ENCODE data around the gene S100A13.
"Not testable (repeated sequence)": the region's sequence is repeated elsewhere in the genome, so short reads cannot be mapped to it uniquely, and the experiment has no call there.

The S100A13 gene

GRCh38 chr1:153626904-153627714 lies at the start of gene S100A13:
TSS of gene S100A13 (minus strand) at chr1:153627505. CDS start at chr1:153626472, 1,033 bp downstream.
- in situ Hi-C loops (cut with MboI; ENCODE audit: low pct_unique_long_range_greater_than_20kb, low sequenced_read_pairs, unreplicated experiment): no loop called here
- no peak for DNase-seq (ENCODE audit: low spot score)
- TF ChIP-seq, protein P1, sequence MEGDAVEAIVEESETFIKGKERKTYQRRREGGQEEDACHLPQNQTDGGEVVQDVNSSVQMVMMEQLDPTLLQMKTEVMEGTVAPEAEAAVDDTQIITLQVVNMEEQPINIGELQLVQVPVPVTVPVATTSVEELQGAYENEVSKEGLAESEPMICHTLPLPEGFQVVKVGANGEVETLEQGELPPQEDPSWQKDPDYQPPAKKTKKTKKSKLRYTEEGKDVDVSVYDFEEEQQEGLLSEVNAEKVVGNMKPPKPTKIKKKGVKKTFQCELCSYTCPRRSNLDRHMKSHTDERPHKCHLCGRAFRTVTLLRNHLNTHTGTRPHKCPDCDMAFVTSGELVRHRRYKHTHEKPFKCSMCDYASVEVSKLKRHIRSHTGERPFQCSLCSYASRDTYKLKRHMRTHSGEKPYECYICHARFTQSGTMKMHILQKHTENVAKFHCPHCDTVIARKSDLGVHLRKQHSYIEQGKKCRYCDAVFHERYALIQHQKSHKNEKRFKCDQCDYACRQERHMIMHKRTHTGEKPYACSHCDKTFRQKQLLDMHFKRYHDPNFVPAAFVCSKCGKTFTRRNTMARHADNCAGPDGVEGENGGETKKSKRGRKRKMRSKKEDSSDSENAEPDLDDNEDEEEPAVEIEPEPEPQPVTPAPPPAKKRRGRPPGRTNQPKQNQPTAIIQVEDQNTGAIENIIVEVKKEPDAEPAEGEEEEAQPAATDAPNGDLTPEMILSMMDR (IDR thresholded peaks at IDR 0.05; ENCODE audit: extremely low read depth, insufficient read depth, missing control alignments): peak; percentile 54

DNA sequence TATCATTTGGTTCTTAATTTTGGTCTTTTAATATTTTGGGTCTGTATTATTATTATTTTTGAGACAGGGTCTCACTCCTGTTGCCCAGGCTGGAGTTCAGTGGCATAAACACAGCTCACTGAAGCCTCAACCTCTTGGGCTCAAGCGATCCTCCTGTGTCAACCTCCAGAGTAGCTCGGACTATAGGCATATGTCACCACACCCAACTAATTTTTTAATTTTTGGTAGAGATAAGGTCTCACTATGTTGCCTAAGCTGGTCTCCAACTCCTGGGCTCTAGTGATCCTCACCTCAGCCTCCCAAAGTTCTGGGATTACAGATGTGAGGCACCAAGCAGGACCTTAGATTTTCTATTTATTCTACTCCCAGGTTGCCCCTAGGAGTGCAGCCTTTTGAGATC lies 46.2 kb upstream of the S100A13 start:
- in situ Hi-C loops (cut with MboI; ENCODE audit: low pct_unique_long_range_greater_than_20kb, low sequenced_read_pairs, unreplicated experiment): loop anchor here (10.0 kb wide), 2 partner anchors 71 to 311 kb away; partner anchors contain the start of gene RAB13
- no peak for DNase-seq (ENCODE audit: low spot score)
- TF ChIP-seq, protein P1 (IDR thresholded peaks at IDR 0.05; ENCODE audit: extremely low read depth, insufficient read depth, missing control alignments): no peak

DNA sequence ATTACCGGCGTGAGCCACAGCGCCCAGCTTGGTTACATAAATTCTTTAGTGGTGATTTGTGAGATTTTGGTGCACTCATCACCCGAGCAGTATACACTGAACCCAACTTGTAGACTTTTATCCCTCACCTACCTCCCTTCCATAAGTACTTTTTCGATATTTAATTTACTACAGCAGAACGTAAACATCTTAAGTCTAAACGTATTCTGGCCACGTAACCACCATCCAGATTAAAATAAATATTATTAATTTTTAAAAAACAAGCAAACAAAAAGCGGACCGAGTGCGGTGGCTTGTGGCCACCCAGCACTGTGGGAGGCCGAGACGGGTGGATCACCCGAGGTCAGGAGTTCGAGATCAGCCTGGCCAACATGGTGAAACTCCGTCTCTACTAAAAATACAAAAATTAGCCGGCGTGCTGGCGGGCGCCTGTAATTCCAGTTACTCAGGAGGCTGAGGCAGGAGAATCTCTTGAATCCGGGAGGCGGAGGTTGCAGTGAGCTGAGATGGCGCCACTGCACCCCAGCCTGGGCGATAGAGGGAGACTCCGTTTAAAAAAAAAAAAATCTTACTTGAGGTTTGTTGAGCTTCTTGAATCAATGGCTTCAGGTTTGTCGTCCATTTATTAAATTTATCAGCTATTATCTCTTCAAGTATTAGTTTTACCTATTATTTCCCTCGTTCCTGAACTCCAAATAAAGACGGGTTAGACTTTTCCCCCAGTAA lies 44.5 kb upstream of the S100A13 start:
- in situ Hi-C loops (cut with MboI; ENCODE audit: low pct_unique_long_range_greater_than_20kb, low sequenced_read_pairs, unreplicated experiment): loop anchor here (10.0 kb wide), 2 partner anchors 73 to 313 kb away; partner anchors contain the start of gene RAB13
- not testable (repeated sequence) for DNase-seq (ENCODE audit: low spot score)

DNA sequence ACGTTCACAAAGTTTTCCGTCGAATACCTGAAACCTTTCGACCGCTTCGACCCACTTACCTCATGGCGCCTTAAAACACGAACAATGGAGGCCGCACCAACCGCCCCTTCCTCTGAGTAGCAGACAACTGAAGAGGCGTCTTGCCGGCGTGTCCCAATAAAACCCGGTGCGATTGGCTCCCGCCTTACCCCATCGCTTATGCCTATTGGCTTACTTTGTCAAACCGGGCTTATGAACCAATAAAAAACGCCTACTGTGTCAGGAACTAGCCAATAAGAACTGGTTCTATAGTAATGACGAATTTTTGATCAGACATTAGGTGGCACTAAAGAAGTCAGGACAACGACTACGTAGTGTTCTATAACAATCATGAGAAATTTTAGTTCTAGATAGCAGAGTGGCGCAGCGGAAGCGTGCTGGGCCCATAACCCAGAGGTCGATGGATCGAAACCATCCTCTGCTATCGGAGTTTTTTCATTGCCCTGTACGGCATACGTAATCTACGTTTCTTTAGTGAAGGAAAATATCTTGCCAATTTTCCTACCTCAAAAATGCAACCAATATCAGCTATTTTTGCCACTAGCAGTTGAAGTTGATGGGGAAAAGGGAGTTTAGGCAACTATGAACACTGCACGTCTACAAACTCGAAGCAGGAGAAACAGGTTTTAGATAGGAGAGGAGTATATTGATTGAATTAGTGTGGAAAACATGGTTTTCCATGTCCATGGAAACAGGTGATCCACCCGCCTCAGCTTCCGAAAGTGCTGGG lies 43.7 kb upstream of the S100A13 start, which contains the start of gene ILF2:
Gene ILF2, minus strand, starts transcription at position 135 of the 769 bp plus-strand sequence. Its CDS starts 71 bp downstream, at position 64.
- DNase-seq (ENCODE audit: low spot score): peak; percentile 96
- in situ Hi-C loops (cut with MboI; ENCODE audit: low pct_unique_long_range_greater_than_20kb, low sequenced_read_pairs, unreplicated experiment): loop anchor here (10.0 kb wide), 2 partner anchors 74 to 314 kb away; partner anchors contain the start of gene RAB13
- TF ChIP-seq, protein P1 (IDR thresholded peaks at IDR 0.05; ENCODE audit: extremely low read depth, insufficient read depth, missing control alignments): peak; percentile 33

DNA sequence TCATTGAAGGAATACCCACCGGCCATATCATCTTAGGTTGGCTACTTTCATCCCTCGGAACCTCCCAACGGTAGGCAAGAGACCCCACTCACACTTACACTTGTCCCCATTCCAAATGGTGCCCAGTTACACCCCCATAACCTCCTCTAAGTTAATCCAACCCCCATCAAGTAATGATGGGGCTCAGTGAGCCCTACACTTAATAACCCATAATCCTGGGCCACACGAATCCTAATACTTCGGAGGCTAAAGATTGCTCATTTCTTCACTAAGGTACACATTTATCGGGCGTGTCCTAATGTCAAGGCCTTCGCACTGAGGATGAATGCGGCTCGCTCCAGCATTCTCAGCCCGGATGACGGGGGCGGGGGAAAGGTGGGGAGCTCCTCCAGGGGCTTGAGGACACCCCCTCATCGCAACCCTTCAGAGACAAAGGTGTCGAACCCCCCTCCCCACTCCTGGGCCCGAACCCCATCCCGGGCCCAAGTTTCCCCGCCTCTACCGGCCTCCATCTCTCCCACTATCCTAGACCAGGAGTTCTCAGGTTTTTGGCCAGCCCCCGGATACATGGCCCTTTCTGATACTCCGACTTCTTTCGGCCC lies 43.1 kb upstream of the S100A13 start:
- in situ Hi-C loops (cut with MboI; ENCODE audit: low pct_unique_long_range_greater_than_20kb, low sequenced_read_pairs, unreplicated experiment): loop anchor here (10.0 kb wide), 2 partner anchors 74 to 314 kb away; partner anchors contain the start of gene RAB13
- no peak for DNase-seq (ENCODE audit: low spot score)

GRCh38 chr1:153669606-153670005 lies 42.3 kb upstream of the S100A13 start:
- DNase-seq (ENCODE audit: low spot score): no peak
- TF ChIP-seq, protein P1 (IDR thresholded peaks at IDR 0.05; ENCODE audit: extremely low read depth, insufficient read depth, missing control alignments): no peak
- in situ Hi-C loops (cut with MboI; ENCODE audit: low pct_unique_long_range_greater_than_20kb, low sequenced_read_pairs, unreplicated experiment): loop anchor here (10.0 kb wide), 2 partner anchors 75 to 315 kb away; partner anchors contain the start of gene RAB13

More for the DNA sequence above, 43.1 kb upstream of the S100A13 start:
- TF ChIP-seq, protein P1 (IDR thresholded peaks at IDR 0.05; ENCODE audit: extremely low read depth, insufficient read depth, missing control alignments): no peak

DNA sequence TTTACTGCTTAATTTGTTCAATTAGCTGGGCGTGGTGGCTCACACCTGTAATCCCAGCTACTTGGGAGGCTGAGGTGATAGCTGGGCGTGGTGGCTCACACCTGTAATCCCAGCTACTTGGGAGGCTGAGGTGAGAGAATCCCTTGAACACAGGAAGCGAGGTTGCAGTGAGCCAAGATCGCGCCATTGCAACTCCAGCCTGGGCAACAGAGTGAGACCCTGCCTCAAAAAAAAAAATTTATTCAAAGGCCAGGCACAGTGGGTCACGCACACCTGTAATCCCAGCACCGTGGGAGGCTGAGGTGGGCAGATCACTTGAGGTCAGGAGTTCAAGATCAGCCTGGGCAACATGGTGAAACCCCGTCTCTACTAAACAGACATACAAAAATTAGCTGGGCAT lies 41.4 kb upstream of the S100A13 start:
- in situ Hi-C loops (cut with MboI; ENCODE audit: low pct_unique_long_range_greater_than_20kb, low sequenced_read_pairs, unreplicated experiment); DNase-seq (ENCODE audit: low spot score): not testable (repeated sequence)
